ENCODE results near the gene CAMTA1.

Gene CAMTA1

GRCh38 chr1:7562729-7563605, 777.7 kb downstream of the CAMTA1 start:
- Histone ChIP-seq H3K27me3 (no peaks in the 10 kb centered on the region), H3K27ac (no peak overlapping the region), H3K9ac (no peak overlapping the region), H3K4me3 (no peak overlapping the region), H3K36me3 (no peaks in the 10 kb centered on the region), H3K9me3 (no peaks in the 10 kb centered on the region), H3K4me1 (peaks cover 36% of the 10 kb centered on the region), H3K4me2 (no peak overlapping the region), H4K20me1 (no peaks in the 10 kb centered on the region)
- TF ChIP-seq Cebpa-rat (IDR thresholded peaks at IDR 0.05): no peak

GRCh38 chr1:7564137-7564536, 778.9 kb downstream of the CAMTA1 start:
- H3K9me3 ChIP-seq: no peaks in the 10 kb centered on the region
- no peak overlapping the region for H3K9ac ChIP-seq
- H3K4me1 ChIP-seq: peaks cover 25% of the 10 kb centered on the region
- no peak overlapping the region for H3K27ac ChIP-seq
- no peaks in the 10 kb centered on the region for H3K36me3 ChIP-seq
- H4K20me1 ChIP-seq: no peaks in the 10 kb centered on the region
- no peaks in the 10 kb centered on the region for H3K27me3 ChIP-seq
- no peak overlapping the region for H3K4me3 ChIP-seq
- TF ChIP-seq Cebpa-rat (IDR thresholded peaks at IDR 0.05): no peak
- no peak overlapping the region for H3K4me2 ChIP-seq

GRCh38 chr1:7565099-7565750, 780.0 kb downstream of the CAMTA1 start:
- Histone ChIP-seq H3K4me2 (no peak overlapping the region), H3K36me3 (no peaks in the 10 kb centered on the region), H3K4me3 (no peak overlapping the region), H3K9ac (no peak overlapping the region), H4K20me1 (no peaks in the 10 kb centered on the region), H3K27me3 (no peaks in the 10 kb centered on the region), H3K4me1 (peaks cover 14% of the 10 kb centered on the region), H3K9me3 (no peaks in the 10 kb centered on the region), H3K27ac (peak overlapping the region; percentile 30; the same call in 1 of the 2 replicates)
- no peak for TF ChIP-seq Cebpa-rat (IDR thresholded peaks at IDR 0.05)

- H3K36me3 ChIP-seq: no peaks in the 10 kb centered on the region
- H4K20me1 ChIP-seq: no peaks in the 10 kb centered on the region
- H3K4me3 ChIP-seq: no peak overlapping the region
- no peaks in the 10 kb centered on the region for H3K27me3 ChIP-seq
- H3K4me2 ChIP-seq: no peak overlapping the region
- no peak for TF ChIP-seq Cebpa-rat (IDR thresholded peaks at IDR 0.05)
- no peaks in the 10 kb centered on the region for H3K9me3 ChIP-seq
- H3K9ac ChIP-seq: no peak overlapping the region
- H3K27ac ChIP-seq: no peak overlapping the region
- H3K4me1 ChIP-seq: no peaks in the 10 kb centered on the region
These were observed 781.4 kb downstream of the CAMTA1 start for GRCh38 chr1:7566417-7567375.

- Histone ChIP-seq H3K9ac (no peak overlapping the region), H3K4me2 (no peak overlapping the region), H3K27ac (no peak overlapping the region), H4K20me1 (no peaks in the 10 kb centered on the region), H3K9me3 (no peaks in the 10 kb centered on the region), H3K4me1 (no peaks in the 10 kb centered on the region), H3K27me3 (no peaks in the 10 kb centered on the region), H3K36me3 (no peaks in the 10 kb centered on the region), H3K4me3 (no peak overlapping the region)
- TF ChIP-seq Cebpa-rat (IDR thresholded peaks at IDR 0.05): no peak
These were observed 782.1 kb downstream of the CAMTA1 start for GRCh38 chr1:7567376-7567775.

- no peak for TF ChIP-seq Cebpa-rat (IDR thresholded peaks at IDR 0.05)
- H3K36me3 ChIP-seq: no peaks in the 10 kb centered on the region
- H3K4me1 ChIP-seq: no peaks in the 10 kb centered on the region
- no peaks in the 10 kb centered on the region for H3K9me3 ChIP-seq
- no peaks in the 10 kb centered on the region for H3K27me3 ChIP-seq
- H3K27ac ChIP-seq: no peak overlapping the region
- H4K20me1 ChIP-seq: no peaks in the 10 kb centered on the region
- H3K9ac ChIP-seq: no peak overlapping the region
- H3K4me3 ChIP-seq: no peak overlapping the region
- no peak overlapping the region for H3K4me2 ChIP-seq
These were observed 782.8 kb downstream of the CAMTA1 start for GRCh38 chr1:7568053-7568452.

GRCh38 chr1:7568901-7569524, 783.8 kb downstream of the CAMTA1 start:
- TF ChIP-seq Cebpa-rat (IDR thresholded peaks at IDR 0.05): no peak
- no peaks in the 10 kb centered on the region for H4K20me1 ChIP-seq
- peaks cover 6% of the 10 kb centered on the region for H3K4me1 ChIP-seq
- no peak overlapping the region for H3K4me2 ChIP-seq
- H3K27ac ChIP-seq: no peak overlapping the region
- no peaks in the 10 kb centered on the region for H3K9me3 ChIP-seq
- H3K27me3 ChIP-seq: no peaks in the 10 kb centered on the region
- no peaks in the 10 kb centered on the region for H3K36me3 ChIP-seq
- no peak overlapping the region for H3K4me3 ChIP-seq
- H3K9ac ChIP-seq: no peak overlapping the region

GRCh38 chr1:7570311-7570710, 785.1 kb downstream of the CAMTA1 start:
- TF ChIP-seq Cebpa-rat (IDR thresholded peaks at IDR 0.05): no peak
- Histone ChIP-seq H3K9ac (no peak overlapping the region), H3K36me3 (no peaks in the 10 kb centered on the region), H3K27ac (no peak overlapping the region), H3K27me3 (no peaks in the 10 kb centered on the region), H3K9me3 (no peaks in the 10 kb centered on the region), H3K4me2 (no peak overlapping the region), H3K4me1 (peaks cover 19% of the 10 kb centered on the region), H4K20me1 (no peaks in the 10 kb centered on the region), H3K4me3 (no peak overlapping the region)

- Histone ChIP-seq H3K9ac (no peak overlapping the region), H3K9me3 (no peaks in the 10 kb centered on the region), H4K20me1 (no peaks in the 10 kb centered on the region), H3K4me2 (no peak overlapping the region), H3K27me3 (no peaks in the 10 kb centered on the region), H3K4me3 (no peak overlapping the region), H3K27ac (no peak overlapping the region), H3K36me3 (no peaks in the 10 kb centered on the region), H3K4me1 (peaks cover 43% of the 10 kb centered on the region)
- no peak for TF ChIP-seq Cebpa-rat (IDR thresholded peaks at IDR 0.05)
These were observed 787.4 kb downstream of the CAMTA1 start for GRCh38 chr1:7572654-7573152.
